Measurements from ENCODE around the gene YTHDF1.
A peak's percentile ranks its signal among the peaks of the same experiment; 100 is the strongest.

Gene YTHDF1

GRCh38 chr20:63204362-63204761 lies 11.6 kb downstream of the YTHDF1 start:
- DNase-seq, result no peak

DNA sequence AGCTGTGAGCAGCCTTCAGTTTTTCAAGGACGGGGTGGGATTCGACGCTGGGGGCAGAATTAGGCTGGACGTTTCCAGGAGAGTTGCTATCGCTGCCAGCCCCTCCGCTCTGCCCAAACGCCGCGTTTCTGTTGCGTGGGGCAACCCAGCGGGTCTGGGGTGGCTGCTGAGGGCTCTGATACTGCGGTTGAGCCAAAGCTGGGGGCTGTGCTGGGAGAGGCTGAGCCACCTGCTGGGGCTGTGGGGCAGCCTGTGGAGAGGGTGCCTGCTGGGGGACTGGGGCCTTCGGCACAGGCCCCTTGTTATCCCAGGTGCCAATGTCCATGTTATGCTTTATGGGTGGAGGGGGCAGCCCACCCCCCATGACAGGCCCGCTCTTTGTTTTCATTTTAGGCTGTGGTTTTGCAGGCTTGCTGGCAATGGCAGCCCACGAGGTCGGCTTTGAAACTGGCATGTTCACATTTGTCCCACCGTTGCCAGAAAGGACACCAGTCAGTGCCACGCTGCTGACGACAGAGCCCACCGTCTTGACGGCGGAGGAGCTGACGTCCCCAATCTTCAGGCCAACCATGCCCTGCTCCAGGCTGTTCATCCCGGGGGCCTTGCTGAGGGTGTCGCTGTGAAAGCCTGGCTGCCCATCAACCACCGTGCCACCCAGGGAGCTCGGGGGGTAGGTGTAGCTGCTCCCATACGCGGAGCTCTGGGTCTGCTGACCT lies 13.0 kb downstream of the YTHDF1 start:
- DNase-seq, result no peak

- DNase-seq, result no peak
Observed at GRCh38 chr20:63202021-63202420, 13.9 kb downstream of the YTHDF1 start.

- no peak for DNase-seq
Observed at GRCh38 chr20:63198606-63199005, 17.3 kb downstream of the YTHDF1 start.

DNA sequence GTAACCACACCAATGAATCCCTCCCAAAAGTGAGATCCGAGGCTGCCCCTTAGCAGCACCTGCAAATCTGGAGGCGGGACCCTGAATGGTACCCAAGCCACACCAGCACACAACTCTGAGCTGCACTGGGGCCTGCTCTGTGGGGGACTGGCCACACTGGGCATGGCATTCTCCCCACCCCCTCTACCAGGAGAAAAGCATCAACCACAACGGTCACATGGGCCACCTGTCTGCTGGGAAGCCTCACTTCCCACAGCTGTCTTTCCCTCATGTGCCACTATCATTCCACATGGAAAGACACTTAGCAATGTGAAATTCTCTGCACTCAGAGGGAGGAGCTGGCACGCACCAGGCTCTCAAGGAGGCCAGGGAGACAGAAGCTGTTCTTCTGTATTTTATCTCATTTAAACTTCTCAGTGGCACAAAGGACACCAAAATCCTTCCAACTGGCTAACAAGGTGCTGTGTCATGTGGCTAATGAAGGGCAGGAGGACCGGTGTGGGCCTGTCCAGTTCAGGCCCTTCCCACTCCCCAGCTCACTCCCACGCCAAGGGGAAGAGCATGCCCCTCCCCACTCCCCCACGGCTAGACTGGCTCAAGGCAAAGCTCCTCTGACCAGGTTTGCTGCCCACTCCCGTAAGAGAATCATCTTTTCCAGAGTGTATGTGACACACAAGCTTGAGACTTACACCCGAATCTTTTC lies 19.0 kb downstream of the YTHDF1 start:
- peak; percentile 14 for DNase-seq

- no peak for DNase-seq
Observed at GRCh38 chr20:63194797-63195173, 21.1 kb downstream of the YTHDF1 start.

DNA sequence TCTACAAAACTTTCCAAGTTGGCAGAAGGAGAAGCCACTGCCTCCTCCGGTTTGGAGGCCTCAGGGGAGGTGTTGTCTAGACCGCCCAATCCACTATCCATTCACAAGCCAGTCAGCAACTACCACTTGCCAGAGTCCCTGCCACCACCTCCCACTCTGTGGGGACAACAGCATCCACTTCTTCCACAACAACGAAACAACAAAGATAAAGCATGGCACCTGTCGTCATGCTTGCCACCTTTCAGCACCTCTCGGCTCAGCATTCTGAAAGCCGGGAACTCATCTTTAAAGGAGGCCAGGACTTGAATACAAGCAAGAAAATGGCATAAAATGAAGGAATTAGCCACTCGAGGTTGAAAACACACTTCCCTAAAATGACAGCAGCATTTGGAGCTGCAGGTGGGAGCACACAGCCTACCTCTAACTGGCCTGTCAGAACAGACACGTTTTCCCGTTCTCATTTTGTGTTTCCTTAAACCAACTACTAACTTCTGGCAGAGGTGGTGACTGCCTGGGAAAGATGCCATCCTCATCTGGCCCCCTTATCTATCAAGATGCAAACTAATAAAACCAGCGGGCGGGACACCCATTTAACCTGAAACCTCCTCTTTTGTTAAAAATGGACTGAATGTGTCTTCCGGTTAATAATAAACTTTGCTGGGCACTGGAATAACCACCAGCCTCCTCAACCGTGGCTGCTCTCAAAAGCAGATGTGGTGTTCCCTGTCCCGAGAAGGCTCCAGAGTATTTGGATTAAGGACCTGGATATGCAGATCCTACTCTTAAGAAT lies 21.7 kb downstream of the YTHDF1 start:
- no peak for DNase-seq

GRCh38 chr20:63192721-63193120 lies 23.2 kb downstream of the YTHDF1 start:
- DNase-seq, result no peak

GRCh38 chr20:63191400-63191799 lies 24.5 kb downstream of the YTHDF1 start:
- DNase-seq, result no peak

DNA sequence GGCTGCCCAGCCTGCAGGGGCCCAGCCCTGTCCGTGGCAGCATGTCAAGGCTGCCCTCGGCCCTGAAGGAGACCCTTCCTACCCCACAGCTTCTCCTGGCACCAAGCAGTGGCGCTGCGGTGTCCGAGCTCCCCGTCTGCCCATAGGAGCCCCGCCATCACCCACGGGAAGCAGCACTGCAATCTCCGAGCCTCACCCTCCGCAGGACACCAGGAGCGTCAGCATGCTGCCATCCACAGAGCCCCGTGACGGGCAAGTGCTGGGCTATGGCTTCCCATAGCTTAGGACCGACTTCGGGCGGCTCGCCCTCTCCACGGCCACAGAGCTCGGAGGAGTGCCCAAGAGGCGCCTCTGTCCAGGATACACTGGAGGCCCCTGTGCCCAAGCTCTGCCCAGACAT lies 25.1 kb downstream of the YTHDF1 start:
- no peak for DNase-seq

DNA sequence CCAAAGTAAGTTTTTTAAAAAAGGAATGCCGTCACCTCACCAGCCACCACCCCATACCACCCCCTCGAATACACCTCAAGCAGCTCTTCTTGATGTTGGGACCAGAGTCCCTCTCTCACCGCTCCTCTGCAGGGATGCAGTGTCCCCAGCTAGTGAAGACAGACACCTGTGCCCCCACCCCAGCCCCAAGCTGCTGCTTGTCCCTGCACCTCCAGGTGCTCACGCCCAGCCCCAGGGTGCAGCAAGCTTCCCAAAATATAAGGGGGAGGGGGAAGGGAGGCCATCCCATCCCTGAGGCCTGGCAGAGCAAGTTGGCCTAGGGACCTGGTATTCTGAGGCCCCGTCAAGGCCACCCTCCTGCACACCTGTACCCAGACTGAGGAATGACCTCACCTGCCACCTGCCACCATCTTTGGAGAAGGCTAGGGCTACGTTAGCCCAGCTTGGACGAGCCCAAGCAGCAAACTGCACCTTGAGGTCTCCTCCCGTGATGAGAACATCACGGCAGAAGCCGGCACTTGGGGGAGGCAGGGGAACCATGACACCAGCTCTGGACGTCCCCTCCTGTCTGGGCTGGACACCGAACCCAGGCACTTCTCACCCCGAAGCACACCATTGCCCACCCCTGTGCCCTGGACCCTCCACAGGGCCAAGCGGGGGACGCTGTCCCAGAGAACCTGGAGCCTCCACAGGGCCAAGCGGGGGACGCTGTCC lies 25.9 kb downstream of the YTHDF1 start:
- DNase-seq, result no peak

DNA sequence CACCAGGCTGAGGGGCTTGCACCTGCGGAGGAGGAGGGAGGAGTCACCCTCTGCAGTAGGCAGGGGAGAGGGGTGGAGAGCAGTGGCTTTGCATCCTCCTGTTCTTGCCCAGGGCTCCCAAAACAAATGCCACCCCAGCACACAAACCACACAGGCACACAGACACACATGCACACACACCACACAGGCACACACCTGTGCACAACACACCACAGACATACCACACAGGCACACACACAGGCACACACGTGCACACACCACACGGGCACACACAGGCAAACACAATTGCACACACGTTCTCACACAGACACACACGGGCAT lies 26.6 kb downstream of the YTHDF1 start:
- no peak for DNase-seq

- no peak for DNase-seq
Observed at GRCh38 chr20:63188641-63189321, 27.1 kb downstream of the YTHDF1 start.

DNA sequence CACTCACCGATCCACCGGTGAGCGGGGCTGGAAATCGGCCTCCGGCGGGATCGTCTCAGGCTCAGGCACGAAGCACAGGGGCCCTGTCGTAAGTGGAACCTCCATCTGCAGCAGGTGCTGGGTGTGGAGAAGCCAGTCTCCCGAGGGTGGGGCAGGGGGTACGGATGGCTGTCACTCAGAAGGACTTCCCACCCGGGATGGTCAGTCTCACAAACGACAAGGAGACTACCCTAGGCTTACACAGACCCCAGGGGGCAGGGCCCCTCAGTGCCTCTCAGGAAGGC lies 27.8 kb downstream of the YTHDF1 start:
- no peak for DNase-seq

- no peak for DNase-seq
Observed at GRCh38 chr20:63187338-63188158, 28.4 kb downstream of the YTHDF1 start.

- DNase-seq, result no peak
Observed at GRCh38 chr20:63186528-63187316, 29.2 kb downstream of the YTHDF1 start.

DNA sequence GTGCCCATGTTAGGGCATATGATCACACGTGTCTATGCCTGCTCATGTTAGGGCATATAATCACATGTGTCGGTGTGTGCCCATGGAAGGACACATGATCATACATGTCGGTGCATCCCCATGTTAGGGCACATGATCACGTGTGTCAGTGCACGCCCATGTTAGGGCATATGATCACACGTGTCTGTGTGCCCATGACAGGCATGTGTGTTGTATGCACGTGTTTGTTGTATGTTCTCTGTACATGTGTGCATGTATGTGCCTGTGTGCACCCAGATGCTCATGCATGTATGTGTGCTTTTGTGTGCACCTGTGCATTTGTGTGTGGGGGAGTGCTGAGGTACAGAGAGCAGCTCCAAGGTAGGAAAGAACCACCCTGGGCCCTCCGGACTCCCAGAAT lies 29.8 kb downstream of the YTHDF1 start:
- no peak for DNase-seq

- no peak for DNase-seq
Observed at GRCh38 chr20:63185215-63185796, 30.6 kb downstream of the YTHDF1 start.

DNA sequence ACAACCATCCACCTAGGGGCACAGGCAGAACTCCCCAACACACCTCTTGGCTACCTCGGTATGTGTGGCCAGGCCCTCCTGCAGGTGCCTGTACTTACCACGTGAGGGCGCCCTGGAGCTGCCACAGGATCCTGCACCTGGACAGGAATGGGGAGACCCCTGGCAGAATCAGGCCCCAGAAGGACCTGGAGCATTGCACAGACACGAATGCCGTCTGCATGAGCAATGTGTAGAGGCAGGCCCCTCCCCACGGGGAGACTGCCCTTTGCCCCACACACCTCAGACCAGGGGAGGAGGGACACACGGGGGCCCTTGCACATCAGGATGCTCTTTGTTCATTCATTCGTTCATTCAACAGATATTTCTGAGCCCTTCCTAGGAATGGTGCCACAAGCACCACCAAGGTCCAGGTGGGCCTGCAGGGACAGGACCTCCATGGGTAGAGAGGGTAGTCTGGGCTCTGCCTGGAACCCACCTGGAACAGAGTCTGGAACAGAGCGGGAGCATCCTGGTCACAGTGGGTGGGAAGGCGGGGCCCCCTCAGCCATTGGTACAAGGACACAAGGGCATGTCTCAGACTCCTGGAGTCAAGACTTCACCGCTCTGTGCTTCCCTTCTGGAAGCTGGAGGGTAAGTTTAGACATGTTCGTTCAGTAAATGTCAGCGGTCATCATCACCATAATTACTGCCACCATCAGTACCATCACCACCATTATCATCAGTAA lies 32.3 kb downstream of the YTHDF1 start:
- peak; percentile 63 for DNase-seq

DNA sequence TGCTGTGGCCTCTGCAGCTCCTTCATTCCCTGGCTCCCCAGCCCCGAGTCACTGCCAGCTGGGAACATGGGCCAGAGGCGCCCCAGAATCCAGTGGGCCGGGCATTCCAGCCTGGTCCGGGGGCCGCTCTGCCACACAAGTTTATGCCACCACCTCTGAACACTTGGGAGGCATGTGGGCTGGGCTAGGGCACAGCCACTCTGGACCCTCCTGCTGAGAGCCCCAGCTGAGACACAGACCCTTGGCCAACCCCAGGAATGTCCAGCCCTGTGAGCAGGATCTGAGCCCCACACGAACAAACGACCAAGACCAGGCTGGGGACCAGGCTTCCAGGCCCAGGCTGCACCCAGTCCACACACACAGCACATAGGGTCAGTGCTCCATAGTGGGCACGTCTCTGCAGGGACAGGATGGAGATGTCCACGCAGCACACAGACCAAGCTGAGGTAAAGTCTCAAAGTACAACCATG lies 33.0 kb downstream of the YTHDF1 start:
- no peak for DNase-seq

Data from OCI-M1 (cell line).